NOMO-1 treated with dmso at 0.1 percent for 144 hours (cell line): Measurements from ENCODE around the gene MARK2.

ENCODE experiments used
- DNase-seq: peaks from one replicate; lab custom pipeline; 2025; ENCODE audit not compliant: unreplicated experiment; lab: John Stamatoyannopoulos, UW

MARK2 gene

GRCh38 chr11:63907808-63908530 is 69.1 kb downstream of the MARK2 start:
- DNase-seq, result no peak

DNA sequence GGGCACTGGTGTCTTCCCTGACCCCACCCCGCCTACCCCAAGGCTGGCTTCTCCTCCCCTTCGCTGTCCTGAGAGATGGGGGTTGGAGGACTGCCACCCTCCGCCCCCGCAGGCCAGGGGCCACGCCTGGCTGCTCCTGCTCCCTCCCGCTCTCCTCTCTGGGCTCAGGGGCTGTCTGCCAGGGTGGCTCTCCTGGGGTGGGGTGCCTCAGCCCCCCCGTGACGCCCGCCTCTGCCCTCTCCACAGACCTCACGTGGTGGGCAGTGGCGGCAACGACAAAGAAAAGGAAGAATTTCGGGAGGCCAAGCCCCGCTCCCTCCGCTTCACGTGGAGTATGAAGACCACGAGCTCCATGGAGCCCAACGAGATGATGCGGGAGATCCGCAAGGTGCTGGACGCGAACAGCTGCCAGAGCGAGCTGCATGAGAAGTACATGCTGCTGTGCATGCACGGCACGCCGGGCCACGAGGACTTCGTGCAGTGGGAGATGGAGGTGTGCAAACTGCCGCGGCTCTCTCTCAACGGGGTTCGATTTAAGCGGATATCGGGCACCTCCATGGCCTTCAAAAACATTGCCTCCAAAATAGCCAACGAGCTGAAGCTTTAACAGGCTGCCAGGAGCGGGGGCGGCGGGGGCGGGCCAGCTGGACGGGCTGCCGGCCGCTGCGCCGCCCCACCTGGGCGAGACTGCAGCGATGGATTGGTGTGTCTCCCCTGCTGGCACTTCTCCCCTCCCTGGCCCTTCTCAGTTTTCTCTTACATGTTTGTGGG is 69.9 kb downstream of the MARK2 start:
- no peak for DNase-seq

DNA sequence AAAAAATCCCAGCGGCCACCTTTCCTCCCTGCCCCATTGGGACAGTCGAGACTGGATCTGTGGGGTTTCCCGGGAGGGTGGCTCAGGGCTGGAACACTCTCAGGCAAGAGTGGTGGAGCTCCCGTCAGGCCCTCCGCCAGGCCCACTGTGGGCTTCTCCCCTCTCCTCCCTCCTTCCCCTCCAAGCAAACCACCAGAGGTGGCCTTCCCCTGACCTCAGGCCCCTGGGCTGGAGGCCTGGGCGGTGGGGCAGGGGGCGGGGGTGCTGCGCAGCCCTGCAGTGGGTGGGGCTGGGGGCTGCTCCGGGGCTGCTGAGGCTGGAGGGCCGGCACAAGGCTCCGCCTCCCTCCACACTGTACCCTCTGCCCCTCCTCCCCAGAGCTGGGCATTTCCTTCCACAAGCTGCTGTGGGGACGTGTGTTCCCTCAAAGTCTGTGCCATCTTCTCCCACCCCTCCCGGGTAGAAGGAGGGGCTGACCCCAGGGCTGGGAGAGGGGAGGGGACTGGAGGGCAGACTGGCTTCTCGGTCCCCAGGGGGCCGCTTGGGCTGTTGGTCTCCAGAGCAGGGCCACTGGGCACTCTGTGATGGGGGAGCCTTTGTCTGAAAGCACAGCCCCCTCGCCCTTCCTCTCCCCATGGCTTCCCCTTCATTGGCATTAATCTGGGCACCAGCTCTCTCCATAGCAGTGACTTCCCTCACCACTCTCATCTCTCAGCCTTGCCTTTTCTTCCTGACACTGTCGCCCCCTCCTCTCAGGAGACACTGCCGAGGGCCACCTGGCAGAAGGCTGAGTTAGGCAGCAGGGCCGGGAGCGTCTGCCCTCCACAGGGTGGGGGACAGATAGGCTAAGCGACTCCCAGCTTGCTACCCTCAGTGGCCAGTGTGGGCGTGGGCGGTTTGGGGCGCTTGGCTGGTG is 70.9 kb downstream of the MARK2 start:
- no peak for DNase-seq

DNA sequence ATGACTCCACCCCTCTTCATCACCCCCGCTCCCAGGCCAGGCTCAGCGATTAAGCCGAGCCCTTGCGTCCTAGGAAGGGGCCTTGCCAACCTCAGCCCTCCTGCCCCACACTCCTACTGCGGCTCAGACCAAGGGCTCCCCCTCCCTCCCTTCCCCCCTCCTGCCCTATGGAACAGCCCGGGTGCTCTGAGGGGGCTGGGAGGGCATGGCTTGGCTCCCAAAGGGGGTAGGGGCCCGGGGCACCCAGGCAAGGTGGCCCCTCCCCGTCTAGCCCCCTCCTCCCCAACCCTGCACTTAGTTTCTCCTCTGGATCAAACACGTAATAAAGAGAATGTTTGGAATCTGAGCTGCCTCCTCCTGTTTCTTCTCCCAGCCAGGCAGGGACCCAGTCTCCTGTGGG is 71.8 kb downstream of the MARK2 start:
- DNase-seq, result no peak

- DNase-seq, result no peak
These were observed 72.5 kb downstream of the MARK2 start for GRCh38 chr11:63911440-63911839.

DNA sequence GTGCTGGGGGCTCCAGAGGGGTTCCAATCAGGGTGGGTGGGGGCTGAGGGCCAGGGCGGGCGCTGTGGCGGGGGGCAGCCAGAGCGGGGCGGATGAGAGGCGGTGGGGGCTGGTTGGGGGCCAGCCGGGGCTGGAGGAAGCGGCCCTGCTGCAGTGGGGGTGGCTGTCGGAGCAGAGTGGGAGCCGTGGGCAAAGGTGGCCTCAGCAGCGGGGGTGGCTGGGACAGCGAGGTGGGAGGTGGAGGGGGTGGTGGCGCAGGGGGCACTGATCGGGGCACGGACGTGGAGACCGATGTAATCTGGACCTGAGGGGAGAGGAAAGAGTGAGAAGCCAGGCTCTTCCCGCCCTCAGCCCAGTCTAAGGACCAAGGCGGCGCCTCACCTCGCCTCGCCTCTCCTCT is 73.0 kb downstream of the MARK2 start:
- DNase-seq, result no peak

DNA sequence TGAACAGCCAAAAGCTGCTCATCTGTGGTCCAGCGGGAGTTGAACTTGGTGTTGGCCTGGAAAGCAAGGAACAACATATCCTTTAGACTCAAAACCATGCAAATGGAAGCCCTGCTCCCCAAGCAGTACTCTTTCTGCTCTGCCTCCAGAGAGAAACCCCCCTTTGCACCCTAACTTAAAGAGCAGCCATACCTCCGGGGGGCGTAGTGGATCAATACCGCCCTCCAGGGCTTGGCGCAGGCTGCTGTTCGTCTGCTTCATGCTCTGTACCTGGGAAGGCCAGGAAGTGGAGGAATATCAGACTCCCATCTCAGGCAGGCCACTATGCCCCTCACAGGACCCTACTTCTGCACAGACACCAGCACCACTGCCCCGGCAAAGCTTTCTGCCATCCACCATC is 73.8 kb downstream of the MARK2 start:
- no peak for DNase-seq

- DNase-seq, result no peak
These were observed 75.2 kb downstream of the MARK2 start for GRCh38 chr11:63913866-63914830.

DNA sequence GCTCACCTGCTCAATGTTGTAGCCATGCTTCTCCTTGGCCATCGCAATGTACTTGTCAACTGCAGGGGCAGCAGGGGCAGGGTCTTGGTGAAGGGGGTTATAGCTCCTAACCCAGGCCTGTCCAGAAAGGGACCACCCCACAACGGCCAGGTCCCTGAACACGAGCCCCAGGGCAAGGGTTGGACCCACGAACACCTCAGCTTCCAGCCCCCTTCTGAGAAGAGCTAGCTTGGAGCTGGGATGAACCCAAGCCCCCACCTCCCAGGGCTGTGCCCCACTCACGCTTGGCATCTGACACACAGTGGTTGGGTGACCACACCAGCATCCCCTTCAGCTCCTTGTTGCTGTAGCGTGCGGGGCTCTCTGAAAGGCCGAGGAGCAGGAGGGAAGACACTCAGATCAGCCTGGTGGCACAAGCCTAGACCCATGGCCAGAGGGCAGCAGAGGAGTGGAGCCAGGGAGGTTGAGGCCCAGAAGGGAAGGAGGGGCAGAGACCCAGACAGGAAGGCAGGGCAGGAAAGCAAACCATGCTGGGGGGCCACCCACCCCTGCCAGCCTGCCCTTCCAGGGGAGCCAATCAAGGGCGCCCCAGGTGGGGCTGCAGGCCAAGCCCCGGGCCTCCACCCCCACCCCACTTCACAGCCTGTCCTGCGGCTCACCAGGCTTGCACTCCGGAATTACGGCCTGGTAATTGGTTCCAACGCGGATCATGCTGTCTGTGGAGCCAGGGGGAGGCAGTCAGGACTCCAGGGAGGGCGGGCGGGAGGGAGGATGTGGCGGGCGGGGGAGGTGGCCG is 76.2 kb downstream of the MARK2 start:
- DNase-seq, result no peak

GRCh38 chr11:63915961-63916836 is 77.3 kb downstream of the MARK2 start:
- DNase-seq, result no peak

GRCh38 chr11:63916837-63917691 is 78.2 kb downstream of the MARK2 start, which contains the start of gene RCOR2:
RCOR2 (minus strand) TSS chr11:63917164; CDS start chr11:63916456, 708 bp downstream.
- peak; percentile 52 for DNase-seq

- DNase-seq, result peak; percentile 52
These were observed 79.0 kb downstream of the MARK2 start for GRCh38 chr11:63917692-63918506.

GRCh38 chr11:63918507-63919191 is 79.7 kb downstream of the MARK2 start:
- no peak for DNase-seq

DNA sequence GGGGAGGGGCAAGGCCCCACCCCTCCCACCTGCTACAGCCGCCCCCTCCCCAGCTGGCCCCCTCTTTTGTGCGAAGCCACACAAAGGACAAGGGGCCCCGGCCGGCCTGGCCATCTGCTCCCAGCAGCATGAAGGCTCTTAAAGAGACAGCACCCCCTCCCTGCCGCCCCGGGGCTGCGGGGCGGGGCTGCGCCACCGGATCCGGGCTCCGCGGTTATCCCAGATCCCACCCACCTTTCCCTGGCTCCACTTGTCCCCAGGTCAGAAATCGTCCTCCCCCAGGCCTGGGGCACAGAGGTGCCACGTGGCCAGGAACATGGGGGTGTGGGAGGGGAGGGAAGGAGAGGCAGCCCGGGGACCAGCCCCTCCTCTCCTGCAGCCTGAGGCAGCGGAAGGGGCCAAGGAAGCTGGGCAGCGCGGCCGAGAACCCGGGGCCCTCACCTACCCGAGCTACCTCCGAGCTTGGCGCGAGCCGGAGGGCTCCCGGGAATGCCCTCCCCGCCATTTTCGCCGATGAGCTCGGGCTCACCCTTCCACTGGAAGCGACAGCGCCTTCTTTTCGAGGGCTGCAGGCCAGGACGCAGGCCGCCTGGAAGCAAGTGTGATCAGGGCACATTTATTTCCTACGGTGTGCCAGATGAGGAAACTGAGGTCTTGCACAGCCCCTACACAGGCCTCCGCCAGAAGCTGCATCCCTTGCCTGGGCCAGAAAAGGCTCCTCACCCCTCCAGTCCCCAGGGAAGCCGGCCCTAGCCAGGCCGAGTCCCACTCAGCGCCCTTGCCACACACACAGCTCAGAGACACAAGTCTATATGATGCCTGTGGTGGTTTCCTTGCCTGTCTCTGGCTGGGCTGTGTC is 80.6 kb downstream of the MARK2 start:
- DNase-seq, result peak; percentile 14
